H4 (cell line): ENCODE measurements around the gene SLC50A1. TPM values are rescaled to one million over a fixed set of nuclear protein-coding genes. Genes with fewer than 3 reads are reported as not detected.

Source experiments
- DNase-seq: peaks from one replicate; pipeline ENCODE4 v3.0.0-alpha.2; 2015; ENCODE audit warnings: low spot score
- total RNA-seq: library from RNA; depleted of rRNA; stranded (reverse); fragments of >200 nt; shearing (Covaris generic); gene quantifications from 2 replicates; pipeline ENCODE4 v1.2.3, GENCODE V29; 2014; rRNA removed

Gene SLC50A1
- 35.8 and 40.5 TPM in 2 replicates for total RNA-seq

DNA sequence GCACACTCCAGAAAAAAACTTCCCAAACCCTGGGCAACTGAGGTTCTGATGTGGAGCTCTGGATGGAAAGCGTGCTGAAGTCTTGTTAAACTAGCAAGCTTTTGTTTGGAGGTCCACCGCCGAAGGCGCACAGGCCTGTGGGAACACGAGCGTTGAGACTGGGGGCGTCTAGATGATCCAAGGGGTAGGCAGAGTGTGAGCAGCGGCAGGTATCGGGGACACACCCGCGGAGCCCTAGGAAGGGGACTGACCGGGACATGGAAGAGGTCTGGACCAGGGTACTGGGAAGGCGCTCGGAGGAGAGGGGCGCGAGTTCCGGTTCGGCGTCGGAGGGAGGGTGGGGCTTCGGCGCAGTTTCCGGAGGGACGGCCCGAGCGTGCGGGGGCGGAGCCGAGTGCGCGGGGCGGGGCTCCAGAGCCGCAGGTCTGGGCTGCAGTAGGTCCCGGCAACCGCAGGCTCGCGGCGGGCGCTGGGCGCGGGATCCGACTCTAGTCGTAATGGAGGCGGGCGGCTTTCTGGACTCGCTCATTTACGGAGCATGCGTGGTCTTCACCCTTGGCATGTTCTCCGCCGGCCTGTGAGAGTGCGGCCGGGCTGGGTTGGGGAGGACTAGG is at the start of gene SLC50A1:
Gene SLC50A1 (plus strand): TSS at position 438 of the 614 bp plus-strand sequence. CDS start 60 bp downstream, at position 498.
- DNase-seq: peak; percentile 86

DNA sequence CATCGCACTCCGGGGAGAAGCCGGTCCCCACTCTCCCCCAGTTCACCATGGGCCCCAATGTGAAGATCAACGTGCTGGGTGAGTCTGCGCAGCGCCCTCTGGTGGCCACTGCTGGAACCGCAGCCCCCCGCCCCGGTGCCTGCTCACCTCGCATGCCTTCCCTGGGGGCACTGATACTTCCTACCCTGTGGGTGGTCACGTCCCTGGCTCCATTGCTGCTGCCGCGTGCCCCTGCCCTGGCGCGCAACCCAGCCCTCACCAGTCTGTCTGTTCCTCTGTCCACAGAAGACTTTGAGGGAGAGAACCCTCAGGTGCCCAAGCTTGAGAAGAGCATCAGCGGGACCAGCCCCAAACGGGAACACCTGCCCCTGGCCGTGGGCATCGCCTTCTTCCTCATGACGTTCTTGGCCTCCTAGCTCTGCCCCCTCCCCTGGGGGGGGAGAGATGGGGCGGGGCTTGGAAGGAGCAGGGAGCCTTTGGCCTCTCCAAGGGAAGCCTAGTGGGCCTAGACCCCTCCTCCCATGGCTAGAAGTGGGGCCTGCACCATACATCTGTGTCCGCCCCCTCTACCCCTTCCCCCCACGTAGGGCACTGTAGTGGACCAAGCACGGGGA is 49.4 kb upstream of the SLC50A1 start:
- DNase-seq: peak; percentile 41

GRCh38 chr1:155086856-155087535 is 48.7 kb upstream of the SLC50A1 start:
- DNase-seq: no peak

GRCh38 chr1:155091071-155092051 is 44.3 kb upstream of the SLC50A1 start:
- peak; percentile 54 for DNase-seq

GRCh38 chr1:155092131-155092530 is 43.5 kb upstream of the SLC50A1 start:
- DNase-seq: no peak

DNA sequence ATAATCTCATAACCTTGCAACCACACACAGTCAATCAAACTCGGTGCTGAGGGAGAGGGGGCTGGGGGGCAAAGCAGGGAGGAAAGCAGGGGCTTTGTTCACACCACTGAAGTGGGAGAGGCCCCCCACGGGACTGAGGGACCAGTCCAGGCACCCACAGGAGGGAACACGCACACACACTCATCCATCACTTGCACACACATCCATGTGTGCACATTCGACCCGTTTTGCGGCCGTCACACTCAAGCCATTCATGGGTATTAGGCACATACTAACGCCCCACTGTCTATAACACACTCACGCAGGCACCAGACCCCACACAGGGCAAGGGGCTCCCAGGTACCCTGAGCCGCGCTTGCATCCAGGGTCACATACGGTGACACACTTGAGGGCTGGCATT is 43.0 kb upstream of the SLC50A1 start:
- DNase-seq: no peak

GRCh38 chr1:155093911-155094621 is 41.6 kb upstream of the SLC50A1 start:
- no peak for DNase-seq

DNA sequence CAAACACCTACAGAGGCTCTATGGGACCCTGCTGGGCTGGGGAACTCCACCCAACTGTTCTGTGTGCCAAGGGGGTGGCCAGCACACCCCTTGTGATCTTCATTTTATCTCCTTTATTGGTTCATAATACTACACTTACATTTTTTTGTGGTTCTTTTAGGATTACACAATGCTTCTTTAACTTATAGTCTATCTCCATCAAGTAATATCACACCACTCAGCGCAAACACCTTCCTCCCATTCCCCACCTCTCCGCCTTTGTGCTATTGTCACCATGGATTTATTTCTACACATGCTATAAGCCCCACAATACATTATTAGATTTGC is 41.1 kb upstream of the SLC50A1 start:
- DNase-seq: no peak

- no peak for DNase-seq
Measured at GRCh38 chr1:155099331-155099730, 36.3 kb upstream of the SLC50A1 start.

DNA sequence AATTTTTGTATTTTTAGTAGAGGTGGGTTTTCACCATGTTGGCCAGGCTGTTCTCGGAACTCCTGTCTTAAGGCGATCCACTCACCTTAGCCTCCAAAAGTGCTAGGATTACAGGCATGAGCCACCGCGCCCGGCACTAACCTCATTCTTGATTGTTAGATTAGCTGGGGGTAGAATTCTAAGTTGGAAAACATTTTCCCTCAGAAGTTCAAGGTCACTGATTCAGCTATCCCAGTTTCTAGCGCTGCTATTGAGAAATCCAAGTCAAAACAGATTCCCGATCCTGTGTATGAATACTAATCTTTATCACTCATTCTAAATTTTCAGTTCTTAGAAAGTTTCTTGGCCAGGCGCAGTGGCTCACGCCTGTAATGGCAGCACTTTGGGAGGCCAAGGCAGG is 32.3 kb upstream of the SLC50A1 start:
- no peak for DNase-seq

- no peak for DNase-seq
Measured at GRCh38 chr1:155104605-155105534, 30.8 kb upstream of the SLC50A1 start.

DNA sequence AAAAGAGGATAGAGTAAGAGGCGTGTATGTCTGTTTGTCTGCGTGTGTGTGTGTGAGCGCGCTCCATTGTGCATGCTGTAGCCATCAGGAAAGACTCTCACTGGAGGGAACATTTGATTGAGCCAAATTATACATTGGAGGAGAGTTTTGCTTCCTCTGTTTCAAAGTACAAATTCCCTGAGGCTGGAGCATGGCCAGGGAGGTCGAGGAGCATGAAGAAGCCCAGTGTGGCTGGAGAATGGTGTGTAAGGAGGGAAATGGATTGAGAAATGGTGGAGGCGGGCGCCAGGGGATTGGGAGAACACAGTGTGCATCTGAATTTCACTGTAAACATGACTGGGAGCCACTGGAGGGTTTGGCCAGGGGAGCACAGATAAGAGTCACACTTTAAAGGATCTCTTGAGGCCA is 30.0 kb upstream of the SLC50A1 start:
- no peak for DNase-seq

DNA sequence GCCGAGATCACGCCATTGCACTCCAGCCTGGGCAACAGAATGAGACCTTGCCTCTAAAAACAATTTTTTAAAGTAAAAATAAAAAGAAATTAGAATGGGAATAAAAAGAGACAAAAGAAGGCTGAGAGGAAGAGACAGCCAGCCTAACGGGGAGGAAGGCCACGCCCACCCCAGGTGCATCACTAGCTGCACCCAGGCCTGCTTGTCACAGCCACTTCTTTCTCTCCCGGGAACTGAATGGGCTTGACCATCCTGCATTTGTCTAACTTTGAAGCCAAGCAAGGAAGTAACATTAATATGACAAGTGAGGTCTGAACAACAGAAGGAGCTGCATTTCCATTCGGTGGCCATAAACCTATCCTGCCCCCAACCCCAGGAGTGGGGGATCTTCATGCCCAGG is 28.8 kb upstream of the SLC50A1 start:
- DNase-seq: no peak

- no peak for DNase-seq
Measured at GRCh38 chr1:155107309-155108264, 28.1 kb upstream of the SLC50A1 start.

- no peak for DNase-seq
Measured at GRCh38 chr1:155108296-155108695, 27.4 kb upstream of the SLC50A1 start.

GRCh38 chr1:155110381-155110780 is 25.3 kb upstream of the SLC50A1 start:
- DNase-seq: no peak

DNA sequence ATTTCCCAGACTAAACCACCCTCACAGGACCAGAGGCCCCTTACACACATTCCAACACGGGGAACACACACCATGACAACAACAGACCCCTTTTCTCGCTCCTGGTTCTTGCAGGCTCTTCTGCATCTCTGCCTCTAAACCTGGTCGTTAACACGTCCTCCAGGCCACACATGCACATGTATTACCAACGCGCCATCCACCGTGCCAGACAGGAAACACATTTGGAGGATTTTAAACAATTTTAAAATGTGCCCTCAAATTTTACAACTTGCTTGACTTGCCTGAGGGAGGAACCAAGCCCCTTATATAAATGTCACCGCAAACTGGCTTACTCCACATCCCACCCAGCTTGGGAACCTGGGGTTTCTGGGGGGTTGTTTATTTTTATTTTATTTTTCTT is 24.8 kb upstream of the SLC50A1 start:
- DNase-seq: no peak

DNA sequence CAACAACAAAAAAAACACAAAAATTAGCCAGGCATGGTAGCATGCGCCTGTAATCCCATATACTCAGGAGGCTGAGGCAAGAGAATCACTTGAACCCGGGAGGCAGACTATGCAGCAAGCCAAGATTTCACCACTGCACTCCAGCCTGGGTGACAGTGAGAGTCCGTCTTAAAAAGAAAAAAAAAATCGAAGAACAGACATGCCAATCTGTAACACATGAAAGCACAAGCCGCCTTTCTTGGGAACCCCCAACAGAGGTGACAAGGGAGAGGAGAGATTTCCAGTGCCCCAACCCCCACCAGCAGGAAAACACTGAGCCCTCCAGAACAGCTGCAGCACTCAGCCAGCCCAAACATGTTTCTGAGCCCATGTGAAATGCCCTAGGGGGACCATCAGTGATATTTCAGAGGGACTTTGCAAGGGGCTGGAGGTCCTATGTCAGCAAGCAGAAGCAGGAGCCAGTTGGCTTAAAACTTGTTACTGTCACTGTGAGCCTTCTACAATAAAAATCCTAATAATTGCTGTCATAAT is 22.1 kb upstream of the SLC50A1 start:
- DNase-seq: no peak
